SK-N-SH treated with all-trans-retinoic acid at 6 μM for 48 hours (cell line): ENCODE measurements around the gene SFT2D3.

Source experiments
- ARNTL ChIP-seq: fragments of 450-650 bp; formaldehyde crosslinking; IDR thresholded peaks from 2 replicates; pipeline ENCODE4 v1.5.0; 2020; ENCODE audit warnings: low read depth, mild to moderate bottlenecking, moderate library complexity, borderline replicate concordance
- CSDC2 ChIP-seq: fragments of 250-450 bp; sonication (Bioruptor Pico); IDR thresholded peaks from 2 replicates; pipeline ENCODE4 v1.5.0; 2020; ENCODE audit warnings: mild to moderate bottlenecking, moderate library complexity
- TCF4 ChIP-seq: fragments of 250-450 bp; sonication (Bioruptor Pico); IDR thresholded peaks from 2 replicates; pipeline ENCODE4 v1.8.0; 2021; ENCODE audit warnings: mild to moderate bottlenecking, moderate library complexity, borderline replicate concordance
- TOX ChIP-seq: fragments of 250-450 bp; sonication (Bioruptor Pico); IDR thresholded peaks from 2 replicates; pipeline ENCODE4 v1.8.0; 2021; ENCODE audit warnings: mild to moderate bottlenecking, moderate library complexity, borderline replicate concordance
- ZNF8 ChIP-seq: fragments of 450-650 bp; formaldehyde crosslinking; IDR thresholded peaks from 2 replicates; pipeline ENCODE4 v1.5.0; 2020; ENCODE audit warnings: mild to moderate bottlenecking, moderate library complexity
- TF ChIP-seq, protein P1 (sequence below): fragments of 250-450 bp; sonication (Bioruptor Pico); IDR thresholded peaks from 2 replicates; pipeline ENCODE4 v1.5.1; 2021; ENCODE audit warnings: mild to moderate bottlenecking, moderate library complexity

DNA sequence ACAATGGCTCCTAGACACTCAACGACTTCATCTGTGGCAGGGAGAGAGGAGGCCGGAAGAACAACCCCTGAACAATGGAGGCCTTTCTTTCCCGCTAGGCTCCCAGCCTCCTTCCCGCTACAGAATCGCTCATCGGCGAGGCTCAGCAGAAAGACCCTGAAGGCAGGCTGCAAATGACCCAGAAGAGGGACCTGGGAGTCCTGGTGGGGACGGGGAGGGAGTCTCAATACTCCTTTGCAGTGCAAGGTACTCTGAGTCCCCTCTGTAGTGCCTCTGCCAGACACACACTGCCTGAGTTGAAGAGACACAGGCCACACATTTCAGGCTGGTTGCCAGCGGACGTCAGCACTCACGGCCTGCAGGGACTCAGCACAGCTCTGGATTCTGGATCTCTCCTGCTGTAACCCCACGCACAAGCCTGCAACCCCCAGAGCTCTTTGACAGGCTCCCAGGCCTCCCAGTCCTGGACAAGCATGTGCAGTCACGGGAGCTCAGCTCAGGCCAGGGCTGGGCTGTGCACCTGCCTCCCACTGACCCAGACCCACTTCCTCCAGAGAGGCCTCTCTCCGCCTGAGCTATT is 49.2 kb upstream of the SFT2D3 start:
- TF ChIP-seq, protein P1, sequence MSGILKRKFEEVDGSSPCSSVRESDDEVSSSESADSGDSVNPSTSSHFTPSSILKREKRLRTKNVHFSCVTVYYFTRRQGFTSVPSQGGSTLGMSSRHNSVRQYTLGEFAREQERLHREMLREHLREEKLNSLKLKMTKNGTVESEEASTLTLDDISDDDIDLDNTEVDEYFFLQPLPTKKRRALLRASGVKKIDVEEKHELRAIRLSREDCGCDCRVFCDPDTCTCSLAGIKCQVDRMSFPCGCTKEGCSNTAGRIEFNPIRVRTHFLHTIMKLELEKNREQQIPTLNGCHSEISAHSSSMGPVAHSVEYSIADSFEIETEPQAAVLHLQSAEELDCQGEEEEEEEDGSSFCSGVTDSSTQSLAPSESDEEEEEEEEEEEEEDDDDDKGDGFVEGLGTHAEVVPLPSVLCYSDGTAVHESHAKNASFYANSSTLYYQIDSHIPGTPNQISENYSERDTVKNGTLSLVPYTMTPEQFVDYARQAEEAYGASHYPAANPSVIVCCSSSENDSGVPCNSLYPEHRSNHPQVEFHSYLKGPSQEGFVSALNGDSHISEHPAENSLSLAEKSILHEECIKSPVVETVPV (CRISPR knock-in tag) = no peak
- TF ChIP-seq ARNTL (CRISPR knock-in tag) (no peak), ZNF8 (CRISPR knock-in tag) (no peak), TCF4 (CRISPR knock-in tag) (peak; percentile 82; the same call in 1 of the 2 replicates), TOX (CRISPR knock-in tag) (no peak), CSDC2 (CRISPR knock-in tag) (no peak)
